Adrenal gland (tissue), 5 donors: ENCODE measurements around the gene DCLK3.

ENCODE experiments used
- CTCF ChIP-seq, 6 experiments: fragments of 450-650 bp in 4 of 6; fragments of 200-600 bp in 2 of 6; sonication (generic) in 1 of 6; IDR thresholded peaks; 1 replicate in 5 of 6; 2 replicates in 1 of 6; pipeline versions ENCODE4 v1.5.1 to v1.8.0; 2016 to 2021; ENCODE audit warnings: antibody characterized with exemption in 6 of 6, mild to moderate bottlenecking in 2 of 6, moderate library complexity in 1 of 6
- POLR2A ChIP-seq, 2 donors: fragments of 450-650 bp; IDR thresholded peaks; one replicate each; pipeline ENCODE4 v1.6.1; 2017; ENCODE audit warnings: antibody characterized with exemption in 2 of 2, mild to moderate bottlenecking in 2 of 2, moderate library complexity in 1 of 2
- donor health status: DM: no; HTN: no; CAD: no.

- TF ChIP-seq POLR2A (IDR thresholded peaks at IDR 0.05) (no peak), CTCF (IDR thresholded peaks at IDR 0.05) (no peak)
Measured at GRCh38 chr3:36713904-36714303, 50.4 kb downstream of the DCLK3 start.
